HUES6 (cell line): ENCODE results near the gene RRH.
"Not testable (repeated sequence)": the region's sequence is repeated elsewhere in the genome, so short reads cannot be mapped to it uniquely, and the experiment has no call there.

Experiments
- H3K27ac ChIP-seq: 2 replicates; pipeline ENCODE4 v1.7.0; 2013; ENCODE audit warnings: low read depth, mild to moderate bottlenecking, low read length, inconsistent platforms
- H3K27me3 ChIP-seq: 2 replicates; pipeline ENCODE4 v1.6.1; 2013; ENCODE audit warnings: low read length; ENCODE audit not compliant: control insufficient read depth, insufficient read depth
- H3K36me3 ChIP-seq: 2 replicates; pipeline ENCODE4 v1.6.1; 2013; ENCODE audit warnings: low read length; ENCODE audit not compliant: control insufficient read depth, insufficient read depth
- H3K4me1 ChIP-seq: 2 replicates; pipeline ENCODE4 v1.6.1; 2013; ENCODE audit warnings: low read length; ENCODE audit not compliant: control insufficient read depth, insufficient read depth
- H3K4me3 ChIP-seq: 2 replicates; pipeline ENCODE4 v1.5.1; 2013; ENCODE audit warnings: low read depth, low read length
- H3K9ac ChIP-seq: one replicate; pipeline ENCODE4 v1.6.1; 2013; ENCODE audit warnings: mild to moderate bottlenecking, low read length
- H3K9me3 ChIP-seq: 2 replicates; pipeline ENCODE4 v1.6.1; 2013; ENCODE audit warnings: low read depth, low read length; ENCODE audit not compliant: control insufficient read depth, insufficient read depth

RRH gene

GRCh38 chr4:109827672-109828071, at the start of gene RRH:
TSS of gene RRH (plus strand) at chr4:109827972. CDS start at chr4:109828028, 56 bp downstream.
- Histone ChIP-seq H3K36me3 (peaks cover 36% of the 10 kb centered on the region), H3K27ac (no peak within 1 kb of the TSS), H3K9ac (no peak within 1 kb of the TSS), H3K9me3 (no peaks in the 10 kb centered on the region), H3K4me1 (no peaks in the 10 kb centered on the region), H3K4me3 (no peak within 1 kb of the TSS), H3K27me3 (no peaks in the 10 kb centered on the region)

- not testable (repeated sequence) for H3K36me3 ChIP-seq, H3K4me3 ChIP-seq, H3K9me3 ChIP-seq, H3K9ac ChIP-seq, H3K4me1 ChIP-seq, H3K27me3 ChIP-seq, H3K27ac ChIP-seq
Observed at GRCh38 chr4:109782092-109782491, 45.7 kb upstream of the RRH start.

- H3K27ac ChIP-seq = no peak overlapping the region
- H3K4me3 ChIP-seq = no peak overlapping the region
- no peaks in the 10 kb centered on the region for H3K4me1 ChIP-seq
- no peak overlapping the region for H3K9ac ChIP-seq
- H3K27me3 ChIP-seq = no peaks in the 10 kb centered on the region
- H3K9me3 ChIP-seq = no peaks in the 10 kb centered on the region
- H3K36me3 ChIP-seq = no peaks in the 10 kb centered on the region
Observed at GRCh38 chr4:109786846-109787245, 40.9 kb upstream of the RRH start.

GRCh38 chr4:109787807-109788206, 40.0 kb upstream of the RRH start:
- Histone ChIP-seq H3K4me3 (no peak overlapping the region), H3K36me3 (no peaks in the 10 kb centered on the region), H3K27me3 (no peaks in the 10 kb centered on the region), H3K9me3 (no peaks in the 10 kb centered on the region), H3K27ac (no peak overlapping the region), H3K9ac (no peak overlapping the region), H3K4me1 (no peaks in the 10 kb centered on the region)

GRCh38 chr4:109795059-109795458, 32.7 kb upstream of the RRH start:
- H3K27me3 ChIP-seq = no peaks in the 10 kb centered on the region
- H3K4me1 ChIP-seq = no peaks in the 10 kb centered on the region
- H3K4me3 ChIP-seq = no peak overlapping the region
- H3K9me3 ChIP-seq = no peaks in the 10 kb centered on the region
- H3K9ac ChIP-seq = no peak overlapping the region
- no peaks in the 10 kb centered on the region for H3K36me3 ChIP-seq
- no peak overlapping the region for H3K27ac ChIP-seq

GRCh38 chr4:109798866-109799265, 28.9 kb upstream of the RRH start:
- H3K4me1 ChIP-seq = no peaks in the 10 kb centered on the region
- no peak overlapping the region for H3K4me3 ChIP-seq
- H3K36me3 ChIP-seq = no peaks in the 10 kb centered on the region

GRCh38 chr4:109801099-109801789, 26.5 kb upstream of the RRH start:
- Histone ChIP-seq H3K36me3 (no peaks in the 10 kb centered on the region), H3K9me3 (no peaks in the 10 kb centered on the region), H3K4me1 (no peaks in the 10 kb centered on the region), H3K9ac (no peak overlapping the region), H3K4me3 (no peak overlapping the region), H3K27ac (no peak overlapping the region), H3K27me3 (no peaks in the 10 kb centered on the region)

More at GRCh38 chr4:109798866-109799265, 28.9 kb upstream of the RRH start:
- no peaks in the 10 kb centered on the region for H3K9me3 ChIP-seq
- H3K27me3 ChIP-seq = no peaks in the 10 kb centered on the region
- no peak overlapping the region for H3K9ac ChIP-seq
- H3K27ac ChIP-seq = no peak overlapping the region

GRCh38 chr4:109801895-109802319, 25.9 kb upstream of the RRH start, which contains the start of gene CFI:
TSS of gene CFI (minus strand) at chr4:109801999. CDS start at chr4:109801971, 28 bp downstream.
- Histone ChIP-seq H3K9ac (no peak within 1 kb of the TSS), H3K4me3 (no peak within 1 kb of the TSS), H3K27ac (no peak within 1 kb of the TSS), H3K4me1 (no peaks in the 10 kb centered on the region), H3K36me3 (no peaks in the 10 kb centered on the region), H3K27me3 (no peaks in the 10 kb centered on the region), H3K9me3 (no peaks in the 10 kb centered on the region)

- Histone ChIP-seq H3K36me3 (no peaks in the 10 kb centered on the region), H3K9ac (no peak overlapping the region), H3K4me1 (no peaks in the 10 kb centered on the region), H3K9me3 (no peaks in the 10 kb centered on the region), H3K27me3 (no peaks in the 10 kb centered on the region), H3K27ac (no peak overlapping the region), H3K4me3 (no peak overlapping the region)
Observed at GRCh38 chr4:109803924-109804571, 23.7 kb upstream of the RRH start.

GRCh38 chr4:109809655-109810054, 18.1 kb upstream of the RRH start:
- Histone ChIP-seq H3K4me3 (no peak overlapping the region), H3K4me1 (peaks cover 14% of the 10 kb centered on the region), H3K27ac (no peak overlapping the region), H3K27me3 (no peaks in the 10 kb centered on the region), H3K36me3 (no peaks in the 10 kb centered on the region), H3K9ac (no peak overlapping the region), H3K9me3 (no peaks in the 10 kb centered on the region)

- no peaks in the 10 kb centered on the region for H3K36me3 ChIP-seq
- no peak overlapping the region for H3K27ac ChIP-seq
- H3K4me3 ChIP-seq = no peak overlapping the region
- H3K9me3 ChIP-seq = no peaks in the 10 kb centered on the region
- no peaks in the 10 kb centered on the region for H3K27me3 ChIP-seq
- H3K4me1 ChIP-seq = peaks cover 14% of the 10 kb centered on the region
- no peak overlapping the region for H3K9ac ChIP-seq
Observed at GRCh38 chr4:109810552-109811387, 17.0 kb upstream of the RRH start.
